H1 (cell line): ENCODE data around the gene SHANK1. TPM values are rescaled to one million over a fixed set of nuclear protein-coding genes. Genes with fewer than 3 reads are reported as not detected.

Experiments used
- CTCF ChIA-PET: fragments of 300-600 bp; sonication (Branson Sonifier 250); formaldehyde crosslinking; loops from one replicate; lab custom pipeline; 2021; ENCODE audit not compliant: partially characterized antibody; lab: Charles Lee
- POLR2A ChIA-PET: fragments of 300-600 bp; sonication (Branson Sonifier 250); formaldehyde crosslinking; loops from one replicate; lab custom pipeline; 2021; ENCODE audit warnings: inconsistent platforms; ENCODE audit not compliant: partially characterized antibody; lab: Charles Lee
- DNase-seq, 2 experiments: peaks; one replicate each; pipeline versions ENCODE4 v3.0.0 to v3.0.0-alpha.2; 2010 to 2022; ENCODE audit warnings: low spot score in 2 of 2, low read depth in 1 of 2, mixed read lengths in 1 of 2
- FAIRE-seq: peaks from 2 replicates; lab custom pipeline; 2011; peaks lifted over from hg19 to GRCh38; lab: Jason Lieb, UNC
- H2AFZ ChIP-seq: 2 replicates; pipeline ENCODE4 v1.8.1; 2012; ENCODE audit warnings: low read length, inconsistent platforms
- H2AK5ac ChIP-seq: 2 replicates; pipeline ENCODE4 v1.6.1; 2013; ENCODE audit warnings: low read depth, low read length
- H2BK120ac ChIP-seq: replicated peaks from 2 replicates; pipeline ENCODE3; 2013; ENCODE audit warnings: low read depth, low read length, inconsistent platforms
- H2BK12ac ChIP-seq: 2 replicates; pipeline ENCODE4 v1.6.1; 2013; ENCODE audit warnings: low read depth, low read length
- H2BK15ac ChIP-seq: 2 replicates; pipeline ENCODE4 v1.6.1; 2013; ENCODE audit warnings: low read length
- H2BK20ac ChIP-seq: 2 replicates; pipeline ENCODE4 v1.6.1; 2013; ENCODE audit warnings: low read length
- H2BK5ac ChIP-seq: 2 replicates; pipeline ENCODE4 v1.6.1; 2013; ENCODE audit warnings: low read depth, low read length
- H3K14ac ChIP-seq: 2 replicates; pipeline ENCODE4 v1.6.1; 2013; ENCODE audit warnings: inconsistent platforms; ENCODE audit not compliant: insufficient read length
- H3K18ac ChIP-seq: 2 replicates; pipeline ENCODE4 v1.6.1; 2013; ENCODE audit warnings: low read length; ENCODE audit errors: extremely low read depth
- H3K23ac ChIP-seq: 2 replicates; pipeline ENCODE4 v1.6.1; 2013; ENCODE audit warnings: inconsistent platforms; ENCODE audit not compliant: insufficient read length
- H3K23me2 ChIP-seq: 2 replicates; pipeline ENCODE4 v1.6.1; 2013; ENCODE audit warnings: low read depth, low read length
- H3K27ac ChIP-seq: 2 replicates; pipeline ENCODE4 v1.6.1; 2011; ENCODE audit warnings: low read depth, low read length, inconsistent platforms
- H3K27me3 ChIP-seq, 4 experiments: replicated peaks in 1 of 4; 1 replicate in 1 of 4; 2 replicates in 3 of 4; pipeline versions ENCODE4 v1.6.1 to v1.8.1; 2011 to 2013; ENCODE audit warnings: low read length in 3 of 4, mild to moderate bottlenecking in 3 of 4, inconsistent platforms in 2 of 4, mixed read lengths in 2 of 4, moderate library complexity in 1 of 4; ENCODE audit not compliant: control insufficient read depth in 3 of 4, insufficient read depth in 3 of 4; ENCODE audit errors: extremely low read depth in 1 of 4
- H3K36me3 ChIP-seq, 4 experiments: 2 replicates each; pipeline versions ENCODE4 v1.6.1 to v1.8.1; 2011 to 2013; ENCODE audit warnings: mild to moderate bottlenecking in 4 of 4, low read length in 3 of 4, moderate library complexity in 2 of 4, control low read depth in 1 of 4, inconsistent platforms in 1 of 4; ENCODE audit not compliant: insufficient read depth in 4 of 4, control insufficient read depth in 2 of 4
- H3K4ac ChIP-seq: replicated peaks from 2 replicates; pipeline ENCODE3; 2013; ENCODE audit warnings: low read length, low read depth, mixed read lengths, inconsistent platforms; ENCODE audit not compliant: insufficient read length
- H3K4me1 ChIP-seq, 4 experiments: replicated peaks in 1 of 4; 1 replicate in 1 of 4; 2 replicates in 3 of 4; pipeline versions ENCODE4 v1.6.1 to v1.8.1; 2011 to 2013; ENCODE audit warnings: low read length in 3 of 4, inconsistent platforms in 2 of 4, mixed read lengths in 1 of 4; ENCODE audit not compliant: insufficient read depth in 4 of 4, control insufficient read depth in 3 of 4
- H3K4me2 ChIP-seq, 2 experiments: 2 replicates each; pipeline versions ENCODE4 v1.6.1 to v1.8.1; 2011 to 2013; ENCODE audit warnings: low read depth in 2 of 2, low read length in 2 of 2, control low read depth in 1 of 2, inconsistent platforms in 1 of 2, mild to moderate bottlenecking in 1 of 2; ENCODE audit not compliant: insufficient read depth in 1 of 2
- H3K4me3 ChIP-seq, 4 experiments: fragments of 200-600, 300-600 bp in 1 of 4; sonication (generic), shearing (Covaris generic), sonication (Bioruptor Twin) in 1 of 4; 2 replicates each; pipeline versions ENCODE4 v1.5.1 to v1.8.1; 2011 to 2016; ENCODE audit warnings: low read length in 4 of 4, low read depth in 3 of 4, control low read depth in 2 of 4, inconsistent platforms in 2 of 4, mild to moderate bottlenecking in 2 of 4, mixed read lengths in 1 of 4, moderate library complexity in 1 of 4; ENCODE audit not compliant: insufficient read depth in 2 of 4; ENCODE audit errors: extremely low read depth in 1 of 4
- H3K56ac ChIP-seq: replicated peaks from 2 replicates; pipeline ENCODE3; 2013; ENCODE audit warnings: low read depth, mild to moderate bottlenecking, mixed read lengths, low read length, inconsistent platforms; ENCODE audit not compliant: insufficient read length
- H3K79me1 ChIP-seq: 2 replicates; pipeline ENCODE4 v1.6.1; 2013; ENCODE audit warnings: low read depth, low read length, control low read depth
- H3K79me2 ChIP-seq, 2 experiments: 2 replicates each; pipeline versions ENCODE4 v1.6.1 to v1.8.1; 2012 to 2013; ENCODE audit warnings: low read length in 2 of 2, mild to moderate bottlenecking in 2 of 2, inconsistent platforms in 1 of 2; ENCODE audit not compliant: insufficient read depth in 2 of 2, control insufficient read depth in 1 of 2
- H3K9ac ChIP-seq, 4 experiments: replicated peaks in 1 of 4; 1 replicate in 1 of 4; 2 replicates in 3 of 4; pipeline versions ENCODE4 v1.6.1 to v1.8.1; 2011 to 2013; ENCODE audit warnings: low read depth in 3 of 4, low read length in 3 of 4, control low read depth in 2 of 4, mild to moderate bottlenecking in 2 of 4, moderate library complexity in 2 of 4, inconsistent platforms in 1 of 4; ENCODE audit errors: extremely low read depth in 1 of 4
- H3K9me3 ChIP-seq, 2 experiments: 2 replicates each; pipeline versions ENCODE4 v1.6.1 to v1.8.1; 2012 to 2013; ENCODE audit warnings: mild to moderate bottlenecking in 2 of 2, moderate library complexity in 2 of 2, control low read depth in 1 of 2, inconsistent platforms in 1 of 2, low read depth in 1 of 2, low read length in 1 of 2, mixed read lengths in 1 of 2; ENCODE audit not compliant: insufficient read depth in 2 of 2
- H4K20me1 ChIP-seq, 2 experiments: replicated peaks in 1 of 2; 2 replicates each; pipeline versions ENCODE3 to v1.8.1; 2011 to 2013; ENCODE audit warnings: inconsistent platforms in 2 of 2, low read length in 2 of 2, mild to moderate bottlenecking in 1 of 2; ENCODE audit not compliant: insufficient read depth in 2 of 2, control insufficient read depth in 1 of 2
- H4K5ac ChIP-seq: 2 replicates; pipeline ENCODE4 v1.6.1; 2013; ENCODE audit warnings: low read length, low read depth, mixed read lengths, inconsistent platforms; ENCODE audit not compliant: insufficient read length
- H4K8ac ChIP-seq: 2 replicates; pipeline ENCODE4 v1.8.0; 2013; ENCODE audit warnings: mild to moderate bottlenecking, moderate library complexity, low read length, inconsistent platforms; ENCODE audit not compliant: insufficient read depth; ENCODE audit errors: extremely low read depth
- H4K91ac ChIP-seq: replicated peaks from 2 replicates; pipeline ENCODE3; 2013; ENCODE audit warnings: low read length, mixed read lengths, inconsistent platforms; ENCODE audit not compliant: insufficient read length
- CHD2 ChIP-seq: IDR thresholded peaks from 2 replicates; pipeline ENCODE4 v1.6.1; 2012; ENCODE audit warnings: low read length, improper control_type of control experiment
- FOSL1 ChIP-seq: IDR thresholded peaks from 2 replicates; pipeline ENCODE4 v1.6.1; 2011; ENCODE audit warnings: mild to moderate bottlenecking, low read depth, low read length, moderate library complexity; ENCODE audit not compliant: insufficient read depth
- RFX5 ChIP-seq: IDR thresholded peaks from 2 replicates; pipeline ENCODE4 v1.6.1; 2011; ENCODE audit warnings: low read depth, low read length, improper control_type of control experiment, borderline replicate concordance
- SIRT6 ChIP-seq: IDR thresholded peaks from one replicate; pipeline ENCODE4 v1.7.1; 2012; ENCODE audit warnings: low read length, inconsistent platforms
- TAF7 ChIP-seq: optimal IDR thresholded peaks from 2 replicates; pipeline ENCODE3; 2011; ENCODE audit warnings: low read depth, mild to moderate bottlenecking, inconsistent platforms, low read length, moderate library complexity, borderline replicate concordance
- TCF12 ChIP-seq: IDR thresholded peaks from 2 replicates; pipeline ENCODE4 v1.6.1; 2011; ENCODE audit warnings: low read depth, mild to moderate bottlenecking, low read length
- WGBS, 2 experiments: shearing (Covaris generic) in 1 of 2; methylation state at CpG; one replicate each; pipeline versions ENCODE4 v1.1.6 to v1.1.7; 2013 to 2015; ENCODE audit warnings: low lambda C conversion rate in 2 of 2, mixed read lengths in 2 of 2, inconsistent platforms in 1 of 2, low coverage in 1 of 2, missing lambda C conversion rate in 1 of 2; ENCODE audit not compliant: insufficient replicate concordance in 2 of 2, insufficient coverage in 1 of 2, insufficient read length in 1 of 2; ENCODE audit errors: extremely low coverage in 1 of 2, missing lambda C conversion rate in 1 of 2; 5-methylcytosine and 5-hydroxymethylcytosine counted together
- polyA plus RNA-seq, 7 experiments: library from polyadenylated mRNA; depleted of rRNA in 3 of 7; stranded (reverse) in 5 of 7; unstranded in 2 of 7; fragments of >200 nt in 5 of 7; fragments of 200-250 nt in 2 of 7; gene quantifications; 1 replicate in 5 of 7; 2 replicates in 1 of 7; 4 replicates in 1 of 7; pipeline versions ENCODE4 v1.2.1 to v1.2.3, GENCODE V29; 2011 to 2013; ENCODE audit warnings: missing spikeins in 2 of 7, mixed read lengths in 2 of 7
- total RNA-seq: library from RNA; stranded (reverse); fragmentation: NEBNext Ultra II Directional; extraction: Animal tissue kit (Norgen Biotek cat#: 25700); gene quantifications from 2 replicates; pipeline ENCODE4 v1.2.1, GENCODE V29; 2021

SHANK1 gene
- total and polyA plus RNA-seq, 2 of the 8 experiments (the other 6 are each of a cell fraction or from before 2014, with no cell fraction given) = 1.1 to 3.7 TPM

- Histone ChIP-seq H4K8ac (no peak overlapping the region), H2BK20ac (no peak overlapping the region), H3K36me3 (no peaks in the 10 kb centered on the region; a peak in 1 of 8 replicates), H2BK15ac (no peak overlapping the region), H2BK12ac (no peak overlapping the region), H4K5ac (no peak overlapping the region), H2AFZ (no peak overlapping the region), H4K91ac (no peak overlapping the region), H3K14ac (no peak overlapping the region), H2BK120ac (no peak overlapping the region), H3K4me1 (0 out of 7 replicates have a peak, but pooled peaks cover 0 to 4% (median 0%) of the 10 kb centered on the region in 4 experiments), H3K4me2 (no peak overlapping the region), H3K23ac (no peak overlapping the region), H3K79me2 (no peaks in the 10 kb centered on the region), H3K79me1 (no peaks in the 10 kb centered on the region), H3K18ac (no peak overlapping the region), H3K23me2 (peaks cover 2% of the 10 kb centered on the region; the same call in 1 of the 2 replicates), H3K9me3 (peaks cover 18 to 20% of the 10 kb centered on the region in 2 experiments), H3K4me3 (no peak overlapping the region), H4K20me1 (peaks cover 0 to 2% of the 10 kb centered on the region in 2 experiments), H3K56ac (no peak overlapping the region), H3K9ac (no peak overlapping the region), H2AK5ac (no peak overlapping the region), H2BK5ac (no peak overlapping the region), H3K4ac (no peak overlapping the region), H3K27me3 (peaks cover 0 to 2% (median under 1%) of the 10 kb centered on the region in 4 experiments; a peak in 3 of 7 replicates), H3K27ac (no peak overlapping the region)
- ChIA-PET CTCF (interaction anchor here (0.7 kb wide), 2 partner anchors 10 to 49 kb away, joined by 3 read pairs; no protein-coding TSS in a partner anchor), POLR2A (no interaction called here)
- FAIRE-seq = no peak
- 78% methylated on average over 2 of the region's 2 CpGs; no CpG with 5 or more reads in 1 of the 2 experiments for WGBS, 2 experiments
- no peak for DNase-seq
- TF ChIP-seq CHD2 = no peak
- no peak for TF ChIP-seq TAF7
- no peak for TF ChIP-seq SIRT6
- TF ChIP-seq RFX5 = no peak
- no peak for TF ChIP-seq TCF12
- TF ChIP-seq FOSL1 = no peak
Observed at GRCh38 chr19:50633359-50633758, 86.2 kb downstream of the SHANK1 start.
